ENCODE results near the gene TP53TG3.
"Not testable (repeated sequence)": the region's sequence is repeated elsewhere in the genome, so short reads cannot be mapped to it uniquely, and the experiment has no call there.

GRCh38 chr16:32650876-32651275 lies 25.1 kb downstream of the TP53TG3 start:
- TF ChIP-seq CTCF, POLR2A (IDR thresholded peaks at IDR 0.05): not testable (repeated sequence)

Data from adrenal gland (tissue), 5 donors.